ENCODE results near the gene CHAF1A.

DNA sequence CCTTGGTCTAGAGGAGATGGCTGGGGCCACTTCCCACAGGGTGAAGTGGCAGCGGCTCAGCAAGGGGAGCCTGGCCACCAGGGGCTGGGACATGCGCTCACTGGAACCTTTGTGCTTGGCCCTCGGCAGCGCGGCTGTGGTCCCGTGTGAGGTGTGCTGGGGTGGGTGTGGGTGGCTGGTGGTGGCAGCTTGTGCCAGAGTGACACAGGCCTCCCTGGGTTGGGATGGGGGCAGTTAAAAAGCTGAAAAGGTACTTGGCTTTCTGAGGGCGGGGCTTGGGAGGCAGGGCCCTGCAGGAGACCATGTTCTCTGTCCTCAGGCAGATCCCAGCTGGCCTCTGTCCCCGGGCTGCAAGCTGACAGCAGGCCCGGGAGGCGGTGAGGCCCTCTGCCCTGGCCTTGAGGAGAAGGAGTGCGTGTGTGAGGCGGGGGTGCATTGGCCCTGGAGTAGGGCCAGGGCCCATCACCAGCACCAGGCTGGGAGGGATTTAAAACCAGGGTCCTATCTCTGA is 41.7 kb upstream of the CHAF1A start:
- TF ChIP-seq, protein P1, sequence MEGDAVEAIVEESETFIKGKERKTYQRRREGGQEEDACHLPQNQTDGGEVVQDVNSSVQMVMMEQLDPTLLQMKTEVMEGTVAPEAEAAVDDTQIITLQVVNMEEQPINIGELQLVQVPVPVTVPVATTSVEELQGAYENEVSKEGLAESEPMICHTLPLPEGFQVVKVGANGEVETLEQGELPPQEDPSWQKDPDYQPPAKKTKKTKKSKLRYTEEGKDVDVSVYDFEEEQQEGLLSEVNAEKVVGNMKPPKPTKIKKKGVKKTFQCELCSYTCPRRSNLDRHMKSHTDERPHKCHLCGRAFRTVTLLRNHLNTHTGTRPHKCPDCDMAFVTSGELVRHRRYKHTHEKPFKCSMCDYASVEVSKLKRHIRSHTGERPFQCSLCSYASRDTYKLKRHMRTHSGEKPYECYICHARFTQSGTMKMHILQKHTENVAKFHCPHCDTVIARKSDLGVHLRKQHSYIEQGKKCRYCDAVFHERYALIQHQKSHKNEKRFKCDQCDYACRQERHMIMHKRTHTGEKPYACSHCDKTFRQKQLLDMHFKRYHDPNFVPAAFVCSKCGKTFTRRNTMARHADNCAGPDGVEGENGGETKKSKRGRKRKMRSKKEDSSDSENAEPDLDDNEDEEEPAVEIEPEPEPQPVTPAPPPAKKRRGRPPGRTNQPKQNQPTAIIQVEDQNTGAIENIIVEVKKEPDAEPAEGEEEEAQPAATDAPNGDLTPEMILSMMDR (IDR thresholded peaks at IDR 0.05): no peak
- TF ChIP-seq POLR2A (IDR thresholded peaks at IDR 0.05): no peak
